ENCODE data around the gene PRKCB.
"Not testable (repeated sequence)": the region's sequence is repeated elsewhere in the genome, so short reads cannot be mapped to it uniquely, and the experiment has no call there.

Gene PRKCB

DNA sequence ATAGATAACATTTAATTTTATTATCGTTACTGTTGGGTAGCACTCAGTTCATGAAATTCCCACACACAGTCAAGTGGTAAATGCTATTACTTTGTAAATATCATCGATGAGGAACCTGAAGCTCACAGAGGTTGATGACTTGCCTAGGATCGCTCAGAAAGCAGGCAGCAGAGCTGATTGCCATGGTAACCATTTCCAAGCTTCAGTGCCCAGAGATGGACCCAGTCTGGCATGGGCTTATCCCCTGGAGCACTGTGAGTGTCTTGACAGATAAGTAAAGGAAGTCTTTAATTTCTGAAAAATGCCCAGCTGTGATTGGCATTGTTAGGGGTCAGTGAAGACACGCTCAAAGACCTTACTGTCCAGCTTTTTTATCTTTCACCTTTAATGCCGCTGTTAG, 95.0 kb downstream of the PRKCB start:
- no peak overlapping the region for H3K4me3 ChIP-seq (ENCODE audit: severe bottlenecking)

GRCh38 chr16:23931199-23931598, 95.4 kb downstream of the PRKCB start:
- no peak overlapping the region for H3K27ac ChIP-seq (ENCODE audit: poor library complexity, severe bottlenecking)
- DNase-seq (ENCODE audit: low spot score) = no peak
- no peaks in the 10 kb centered on the region for H3K9me3 ChIP-seq (ENCODE audit: severe bottlenecking)
- no peaks in the 10 kb centered on the region for H3K27me3 ChIP-seq (ENCODE audit: insufficient read depth, poor library complexity, severe bottlenecking)
- no peaks in the 10 kb centered on the region for H3K4me1 ChIP-seq (ENCODE audit: insufficient read depth, poor library complexity, severe bottlenecking)
- TF ChIP-seq CTCF (IDR thresholded peaks at IDR 0.05; ENCODE audit: poor library complexity, severe bottlenecking) = no peak
- H3K36me3 ChIP-seq (ENCODE audit: low read depth) = no peaks in the 10 kb centered on the region
- H3K4me3 ChIP-seq (ENCODE audit: severe bottlenecking) = no peak overlapping the region
- ATAC-seq (ENCODE audit: low read depth) = no peak

More for the DNA sequence above, 95.0 kb downstream of the PRKCB start:
- DNase-seq (ENCODE audit: low spot score) (no peak), ATAC-seq (ENCODE audit: low read depth) (no peak)
- Histone ChIP-seq H3K27me3 (ENCODE audit: insufficient read depth, poor library complexity, severe bottlenecking) (no peaks in the 10 kb centered on the region), H3K4me1 (ENCODE audit: insufficient read depth, poor library complexity, severe bottlenecking) (no peaks in the 10 kb centered on the region), H3K36me3 (ENCODE audit: low read depth) (no peaks in the 10 kb centered on the region), H3K9me3 (ENCODE audit: severe bottlenecking) (no peaks in the 10 kb centered on the region), H3K27ac (ENCODE audit: poor library complexity, severe bottlenecking) (no peak overlapping the region)
- no peak for TF ChIP-seq CTCF (IDR thresholded peaks at IDR 0.05; ENCODE audit: poor library complexity, severe bottlenecking)

DNA sequence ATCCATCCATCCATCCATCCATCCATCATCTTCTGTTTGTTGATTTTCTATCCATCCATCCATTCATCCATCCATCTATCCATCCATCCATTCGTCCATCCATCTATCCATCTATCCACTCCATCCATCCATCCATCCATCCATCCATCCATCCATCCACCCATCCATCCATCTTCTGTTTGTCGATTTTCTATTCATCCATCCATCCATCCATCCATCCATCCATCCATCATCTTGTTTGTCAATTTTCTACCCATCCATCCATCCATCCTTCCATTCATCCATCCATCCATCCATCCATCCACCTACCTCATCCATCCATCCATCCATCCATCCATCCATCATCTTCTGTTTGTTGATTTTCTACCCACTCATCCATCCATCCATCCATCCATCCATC, 97.9 kb downstream of the PRKCB start:
- not testable (repeated sequence) for H3K4me3 ChIP-seq (ENCODE audit: severe bottlenecking); H3K9me3 ChIP-seq (ENCODE audit: severe bottlenecking); DNase-seq (ENCODE audit: low spot score); H3K27ac ChIP-seq (ENCODE audit: poor library complexity, severe bottlenecking); ATAC-seq (ENCODE audit: low read depth); H3K27me3 ChIP-seq (ENCODE audit: insufficient read depth, poor library complexity, severe bottlenecking); H3K36me3 ChIP-seq (ENCODE audit: low read depth); H3K4me1 ChIP-seq (ENCODE audit: insufficient read depth, poor library complexity, severe bottlenecking)

- DNase-seq (ENCODE audit: low spot score) (no peak), ATAC-seq (ENCODE audit: low read depth) (no peak)
- Histone ChIP-seq H3K9me3 (ENCODE audit: severe bottlenecking) (no peaks in the 10 kb centered on the region), H3K4me3 (ENCODE audit: severe bottlenecking) (no peak overlapping the region), H3K27me3 (ENCODE audit: insufficient read depth, poor library complexity, severe bottlenecking) (peaks cover 16% of the 10 kb centered on the region), H3K36me3 (ENCODE audit: low read depth) (no peaks in the 10 kb centered on the region), H3K27ac (ENCODE audit: poor library complexity, severe bottlenecking) (no peak overlapping the region), H3K4me1 (ENCODE audit: insufficient read depth, poor library complexity, severe bottlenecking) (no peaks in the 10 kb centered on the region)
- TF ChIP-seq CTCF (IDR thresholded peaks at IDR 0.05; ENCODE audit: poor library complexity, severe bottlenecking) = no peak
Observed at GRCh38 chr16:23934610-23935236, 98.9 kb downstream of the PRKCB start.

- Histone ChIP-seq H3K4me1 (ENCODE audit: insufficient read depth, poor library complexity, severe bottlenecking) (no peaks in the 10 kb centered on the region), H3K27ac (ENCODE audit: poor library complexity, severe bottlenecking) (no peak overlapping the region), H3K36me3 (ENCODE audit: low read depth) (no peaks in the 10 kb centered on the region), H3K9me3 (ENCODE audit: severe bottlenecking) (no peaks in the 10 kb centered on the region), H3K27me3 (ENCODE audit: insufficient read depth, poor library complexity, severe bottlenecking) (peaks cover 17% of the 10 kb centered on the region), H3K4me3 (ENCODE audit: severe bottlenecking) (no peak overlapping the region)
- TF ChIP-seq CTCF (IDR thresholded peaks at IDR 0.05; ENCODE audit: poor library complexity, severe bottlenecking) = no peak
- DNase-seq (ENCODE audit: low spot score) (no peak), ATAC-seq (ENCODE audit: low read depth) (no peak)
Observed at GRCh38 chr16:23940111-23940510, 104.3 kb downstream of the PRKCB start.

Data from RWPE2 (cell line).